Breast epithelium (tissue), 3 donors: Measurements from ENCODE around the gene CHRD.

ENCODE experiments used
- CTCF ChIP-seq, 3 donors: fragments of 450-650 bp; IDR thresholded peaks; one replicate each; pipeline ENCODE4 v1.5.1; 2016 to 2017; ENCODE audit warnings: antibody characterized with exemption in 3 of 3, mild to moderate bottlenecking in 3 of 3, moderate library complexity in 3 of 3
- POLR2AphosphoS5 ChIP-seq, 3 donors: sonication (generic); formaldehyde crosslinking; IDR thresholded peaks; one replicate each; pipeline ENCODE4 v1.6.1; 2017; ENCODE audit warnings: antibody characterized with exemption in 3 of 3

- TF ChIP-seq CTCF (IDR thresholded peaks at IDR 0.05) = no peak
- no peak for TF ChIP-seq POLR2AphosphoS5 (IDR thresholded peaks at IDR 0.05)
Observed at GRCh38 chr3:184383033-184383740, 3.3 kb downstream of the CHRD start.
